Epithelial cell of proximal tubule (primary cell): Measurements from ENCODE around the gene MYCT1. TPM values are rescaled to one million over a fixed set of nuclear protein-coding genes. Genes with fewer than 3 reads are reported as not detected.
A peak's percentile ranks its signal among the peaks of the same experiment; 100 is the strongest.

Experiments used
- DNase-seq: peaks from one replicate; pipeline ENCODE4 v3.0.0-alpha.2; 2011; ENCODE audit warnings: low read depth
- H3K4me3 ChIP-seq: 2 replicates; pipeline ENCODE4 v1.5.1; 2011; ENCODE audit warnings: low read depth, mild to moderate bottlenecking, low read length
- total RNA-seq: library from RNA; depleted of rRNA; stranded (reverse); fragments of >200 nt; gene quantifications from 2 replicates; pipeline ENCODE4 v1.2.3, GENCODE V29; 2015
- TF ChIP-seq, protein P1 (sequence below): conservative IDR thresholded peaks from 2 replicates; pipeline ENCODE4 v1.5.1; 2012; ENCODE audit warnings: low read depth, mild to moderate bottlenecking, low read length

Gene MYCT1, protein sequence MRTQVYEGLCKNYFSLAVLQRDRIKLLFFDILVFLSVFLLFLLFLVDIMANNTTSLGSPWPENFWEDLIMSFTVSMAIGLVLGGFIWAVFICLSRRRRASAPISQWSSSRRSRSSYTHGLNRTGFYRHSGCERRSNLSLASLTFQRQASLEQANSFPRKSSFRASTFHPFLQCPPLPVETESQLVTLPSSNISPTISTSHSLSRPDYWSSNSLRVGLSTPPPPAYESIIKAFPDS
- total RNA-seq: not detected in 2 replicates

DNA sequence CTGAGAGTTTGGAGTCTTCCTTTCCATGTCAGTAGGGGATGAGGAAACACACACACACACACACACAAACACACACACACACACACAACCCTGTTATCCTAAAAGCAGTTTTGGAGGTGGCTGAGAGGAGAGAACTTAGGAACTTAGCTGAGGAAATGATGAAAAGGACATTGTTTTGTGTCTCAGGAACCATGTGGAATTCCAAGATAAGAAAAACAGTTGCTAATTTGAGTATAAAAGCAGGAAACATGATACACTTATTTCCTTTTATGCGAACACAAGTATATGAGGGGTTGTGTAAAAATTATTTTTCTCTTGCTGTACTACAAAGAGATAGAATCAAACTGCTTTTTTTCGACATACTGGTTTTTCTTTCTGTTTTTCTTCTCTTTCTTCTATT, at the start of gene MYCT1:
Gene MYCT1, plus strand, starts transcription at position 264 of the 400 bp plus-strand sequence. Its CDS starts 6 bp downstream, at position 270.
- DNase-seq: no peak
- TF ChIP-seq, protein P1, sequence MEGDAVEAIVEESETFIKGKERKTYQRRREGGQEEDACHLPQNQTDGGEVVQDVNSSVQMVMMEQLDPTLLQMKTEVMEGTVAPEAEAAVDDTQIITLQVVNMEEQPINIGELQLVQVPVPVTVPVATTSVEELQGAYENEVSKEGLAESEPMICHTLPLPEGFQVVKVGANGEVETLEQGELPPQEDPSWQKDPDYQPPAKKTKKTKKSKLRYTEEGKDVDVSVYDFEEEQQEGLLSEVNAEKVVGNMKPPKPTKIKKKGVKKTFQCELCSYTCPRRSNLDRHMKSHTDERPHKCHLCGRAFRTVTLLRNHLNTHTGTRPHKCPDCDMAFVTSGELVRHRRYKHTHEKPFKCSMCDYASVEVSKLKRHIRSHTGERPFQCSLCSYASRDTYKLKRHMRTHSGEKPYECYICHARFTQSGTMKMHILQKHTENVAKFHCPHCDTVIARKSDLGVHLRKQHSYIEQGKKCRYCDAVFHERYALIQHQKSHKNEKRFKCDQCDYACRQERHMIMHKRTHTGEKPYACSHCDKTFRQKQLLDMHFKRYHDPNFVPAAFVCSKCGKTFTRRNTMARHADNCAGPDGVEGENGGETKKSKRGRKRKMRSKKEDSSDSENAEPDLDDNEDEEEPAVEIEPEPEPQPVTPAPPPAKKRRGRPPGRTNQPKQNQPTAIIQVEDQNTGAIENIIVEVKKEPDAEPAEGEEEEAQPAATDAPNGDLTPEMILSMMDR: no peak
- no peak within 1 kb of the TSS for H3K4me3 ChIP-seq

DNA sequence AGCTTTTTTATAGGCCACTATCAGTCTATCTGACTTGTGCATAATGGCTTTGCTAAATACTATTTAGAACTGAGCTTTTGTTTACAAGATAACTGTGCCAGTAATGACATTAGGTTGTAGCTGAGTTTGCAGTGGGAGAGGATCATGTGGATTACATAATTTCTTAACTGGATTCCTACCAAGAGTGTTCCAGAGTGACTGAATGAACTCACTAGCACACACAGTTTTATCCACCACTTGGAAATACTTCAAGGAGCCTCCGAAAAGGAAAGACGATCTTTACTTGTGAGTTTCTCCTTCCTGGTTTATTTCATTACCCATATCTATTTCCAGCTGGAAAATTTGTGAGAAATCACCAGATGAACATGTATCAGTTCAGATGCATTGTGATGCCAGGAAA, 49.6 kb upstream of the MYCT1 start:
- H3K4me3 ChIP-seq: no peak overlapping the region
- no peak for DNase-seq
- TF ChIP-seq, protein P1: no peak

- no peak overlapping the region for H3K4me3 ChIP-seq
- no peak for DNase-seq
- TF ChIP-seq, protein P1: no peak
These were observed 45.7 kb upstream of the MYCT1 start for GRCh38 chr6:152651986-152652385.

DNA sequence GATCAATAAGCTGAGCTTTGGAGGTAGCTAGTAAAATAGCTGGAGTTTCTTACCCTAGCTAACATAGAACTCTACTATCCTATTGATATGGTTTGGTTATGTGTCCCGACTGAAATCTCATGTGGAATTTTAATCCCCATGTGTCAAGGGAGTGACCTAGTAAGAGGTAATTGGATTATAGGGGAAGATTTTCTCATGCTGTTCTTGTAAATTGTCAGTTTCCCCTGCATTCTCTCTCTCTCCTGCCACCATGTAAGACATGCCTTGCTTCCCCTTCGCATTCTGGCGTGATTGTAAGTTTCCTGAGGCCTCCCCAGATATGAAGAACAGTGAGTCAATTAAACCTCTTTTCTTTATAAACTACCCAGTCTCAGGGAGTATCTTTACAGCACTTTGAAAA, 35.9 kb upstream of the MYCT1 start:
- TF ChIP-seq, protein P1: no peak
- no peak for DNase-seq

GRCh38 chr6:152669895-152670294, 27.8 kb upstream of the MYCT1 start:
- DNase-seq: peak; percentile 4
- no peak overlapping the region for H3K4me3 ChIP-seq
- TF ChIP-seq, protein P1: peak; percentile 56

More for the DNA sequence above, 35.9 kb upstream of the MYCT1 start:
- no peak overlapping the region for H3K4me3 ChIP-seq

GRCh38 chr6:152671171-152671570, 26.5 kb upstream of the MYCT1 start:
- no peak for DNase-seq
- H3K4me3 ChIP-seq: no peak overlapping the region
- TF ChIP-seq, protein P1: no peak

DNA sequence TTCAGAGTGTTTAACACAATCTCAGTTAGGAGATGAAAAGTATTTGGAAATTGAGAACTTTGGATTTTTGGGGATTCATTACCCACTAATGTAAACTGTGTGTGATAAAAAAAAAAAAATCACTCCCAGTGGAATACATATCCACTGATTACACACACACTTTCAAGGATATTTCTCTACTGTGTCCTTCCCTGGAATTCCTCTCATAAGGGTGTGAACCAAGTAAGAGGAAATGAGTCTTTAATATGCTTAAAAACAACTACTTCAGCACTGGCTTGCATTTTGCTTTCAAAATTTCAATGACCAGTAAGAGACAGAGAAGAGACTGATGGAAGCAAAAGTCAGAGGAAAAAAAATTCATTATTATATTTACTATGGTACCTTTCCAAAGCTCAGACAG, 24.5 kb upstream of the MYCT1 start:
- H3K4me3 ChIP-seq: no peak overlapping the region
- DNase-seq: no peak
- TF ChIP-seq, protein P1: no peak
